A673 (cell line): Measurements from ENCODE around the gene TSHR. TPM values are rescaled to one million over a fixed set of nuclear protein-coding genes. Genes with fewer than 3 reads are reported as not detected.

Experiments
- BruUV-seq: library from RNA; stranded (reverse); fragments of 400-500 nt; replicated peaks from 2 replicates; lab custom pipeline; 2021; lab: Mats Ljungman, UMichigan
- CTCF ChIA-PET: fragments of 300-600 bp; sonication (Branson Sonifier 250); formaldehyde crosslinking; loops from one replicate; lab custom pipeline; 2022; ENCODE audit warnings: antibody characterized with exemption; lab: Charles Lee
- POLR2A ChIA-PET: fragments of 300-600 bp; sonication (Branson Sonifier 250); formaldehyde crosslinking; loops from one replicate; lab custom pipeline; 2022; ENCODE audit warnings: antibody characterized with exemption; ENCODE audit not compliant: low non-redundant PET; lab: Charles Lee
- DNase-seq: peaks from one replicate; pipeline ENCODE4 v3.0.0-alpha.2; 2015; ENCODE audit warnings: low spot score
- H3K27ac ChIP-seq: fragments of 200-600 bp; sonication (generic); 2 replicates; pipeline ENCODE4 v1.5.1; 2016; ENCODE audit warnings: mixed run types, low read depth, mild to moderate bottlenecking, mixed read lengths, antibody characterized with exemption, low read length; ENCODE audit not compliant: poor library complexity, severe bottlenecking
- H3K27me3 ChIP-seq: fragments of 200-600 bp; sonication (generic); replicated peaks from 2 replicates; pipeline ENCODE4 v1.6.1; 2017; ENCODE audit warnings: mixed run types, low read depth, mild to moderate bottlenecking, mixed read lengths, antibody characterized with exemption, low read length; ENCODE audit not compliant: insufficient read depth, poor library complexity
- H3K36me3 ChIP-seq: fragments of 200-600 bp; sonication (generic); 2 replicates; pipeline ENCODE4 v1.6.1; 2016; ENCODE audit warnings: mixed run types, mild to moderate bottlenecking, mixed read lengths, antibody characterized with exemption, low read length; ENCODE audit not compliant: insufficient read depth, poor library complexity, severe bottlenecking
- H3K4me1 ChIP-seq: fragments of 200-600 bp; sonication (generic); 2 replicates; pipeline ENCODE4 v1.6.1; 2017; ENCODE audit warnings: mixed run types, mild to moderate bottlenecking, mixed read lengths, antibody characterized with exemption, low read length; ENCODE audit not compliant: insufficient read depth, poor library complexity, severe bottlenecking
- H3K4me3 ChIP-seq: fragments of 200-600 bp; sonication (generic); 2 replicates; pipeline ENCODE4 v1.5.1; 2016; ENCODE audit warnings: low read depth, mixed run types, mild to moderate bottlenecking, mixed read lengths, low read length; ENCODE audit not compliant: poor library complexity, severe bottlenecking
- H3K9me3 ChIP-seq: fragments of 200-600 bp; sonication (generic); 2 replicates; pipeline ENCODE4 v1.6.1; 2016; ENCODE audit warnings: mixed run types, low read depth, mild to moderate bottlenecking, mixed read lengths, antibody characterized with exemption, low read length; ENCODE audit not compliant: poor library complexity, severe bottlenecking
- CTCF ChIP-seq: fragments of 300-800, 200-600 bp; sonication (generic); conservative IDR thresholded peaks from 2 replicates; pipeline ENCODE4 v1.5.1; 2017; ENCODE audit warnings: low read depth, mild to moderate bottlenecking, antibody characterized with exemption, low read length, moderate library complexity, mixed read lengths
- EZH2 ChIP-seq: fragments of 200-600 bp; sonication (generic); IDR thresholded peaks from 2 replicates; pipeline ENCODE4 v1.6.1; 2017; ENCODE audit warnings: borderline replicate concordance, low read depth, mild to moderate bottlenecking, mixed read lengths, antibody characterized with exemption, low read length; ENCODE audit not compliant: poor library complexity, severe bottlenecking
- intact Hi-C: fragments of 100-400 bp; cut with micrococcal nuclease; formaldehyde crosslinking; loops from one replicate; pipeline ENCODE4 v1.10.0; 2022; ENCODE audit not compliant: unreplicated experiment
- total RNA-seq: library from RNA; stranded (reverse); gene quantifications from 2 replicates; pipeline ENCODE4 v1.2.3, GENCODE V29; 2021

TSHR gene
- total RNA-seq, 1 experiment from 2014 or later: not detected

- no TSS peak for BruUV-seq
- Histone ChIP-seq H3K9me3 (no peaks in the 10 kb centered on the region), H3K36me3 (no peaks in the 10 kb centered on the region), H3K4me1 (no peaks in the 10 kb centered on the region), H3K4me3 (no peak overlapping the region), H3K27me3 (no peaks in the 10 kb centered on the region), H3K27ac (no peak overlapping the region)
- DNase-seq: no peak
- ChIA-PET POLR2A (no interaction called here), CTCF (no interaction called here)
- TF ChIP-seq EZH2 (no peak), CTCF (no peak)
- intact Hi-C loops: no loop called here
These were observed 51.7 kb downstream of the TSHR start for GRCh38 chr14:81007131-81007530.

DNA sequence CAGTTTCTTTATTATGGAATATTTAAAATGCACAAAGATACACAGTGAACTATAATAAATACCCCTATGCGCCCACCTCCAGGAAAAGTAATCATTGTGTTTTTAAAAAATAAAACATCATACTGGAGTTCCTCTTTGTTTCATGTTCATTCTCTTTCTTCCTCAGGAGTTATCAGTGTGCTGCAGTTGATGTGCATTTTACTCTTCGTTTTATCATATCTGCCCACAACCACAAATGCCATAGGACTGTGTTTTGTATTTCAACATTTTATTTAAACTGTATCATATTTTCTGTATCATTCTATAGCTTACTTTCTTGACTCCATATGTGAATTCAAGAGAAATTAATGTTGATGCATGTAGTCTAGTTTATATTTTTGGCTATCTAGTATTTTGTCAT lies 53.9 kb downstream of the TSHR start:
- TF ChIP-seq CTCF: no peak
- no peak for TF ChIP-seq EZH2
- H3K27me3 ChIP-seq: no peaks in the 10 kb centered on the region
- CTCF ChIA-PET: no interaction called here
- BruUV-seq: no TSS peak
- no peak overlapping the region for H3K27ac ChIP-seq
- H3K36me3 ChIP-seq: no peaks in the 10 kb centered on the region
- H3K4me1 ChIP-seq: no peaks in the 10 kb centered on the region
- intact Hi-C loops: no loop called here
- POLR2A ChIA-PET: no interaction called here
- H3K4me3 ChIP-seq: no peak overlapping the region
- no peak for DNase-seq
- no peaks in the 10 kb centered on the region for H3K9me3 ChIP-seq

GRCh38 chr14:81018251-81018650 lies 62.8 kb downstream of the TSHR start:
- ChIA-PET CTCF (no interaction called here), POLR2A (no interaction called here)
- Histone ChIP-seq H3K27me3 (no peaks in the 10 kb centered on the region), H3K4me3 (no peak overlapping the region), H3K4me1 (no peaks in the 10 kb centered on the region), H3K36me3 (no peaks in the 10 kb centered on the region), H3K27ac (no peak overlapping the region), H3K9me3 (no peaks in the 10 kb centered on the region)
- intact Hi-C loops: no loop called here
- no TSS peak for BruUV-seq
- no peak for DNase-seq
- TF ChIP-seq CTCF (no peak), EZH2 (no peak)
